HEK293T (cell line): ENCODE data around the gene RHBG.

ENCODE experiments used
- CTCF ChIA-PET: fragments of 350-600 bp; formaldehyde crosslinking; extraction: SDS; loops from one replicate; lab custom pipeline; 2021; ENCODE audit warnings: antibody characterized with exemption, inconsistent platforms; lab: Yijun Ruan, JAX
- POLR2A ChIA-PET: fragments of 350-600 bp; formaldehyde crosslinking; extraction: SDS; loops from one replicate; lab custom pipeline; 2020; ENCODE audit warnings: antibody characterized with exemption, inconsistent platforms; lab: Yijun Ruan, JAX
- DNase-seq: peaks from one replicate; pipeline ENCODE4 v3.0.0; 2012; ENCODE audit warnings: mixed read lengths; ENCODE audit errors: extremely low spot score
- ARNT ChIP-seq: fragments of 450-650 bp; IDR thresholded peaks from 2 replicates; pipeline ENCODE4 v1.6.1; 2017; ENCODE audit warnings: mild to moderate bottlenecking
- BHLHE40 ChIP-seq: fragments of 450-650 bp; IDR thresholded peaks from 2 replicates; pipeline ENCODE4 v1.6.1; 2016; ENCODE audit warnings: mild to moderate bottlenecking, moderate library complexity, borderline replicate concordance
- CTBP1 ChIP-seq: fragments of 450-650 bp; IDR thresholded peaks from 2 replicates; pipeline ENCODE4 v1.6.1; 2016; ENCODE audit warnings: borderline replicate concordance
- ELF4 ChIP-seq: fragments of 450-650 bp; IDR thresholded peaks from 2 replicates; pipeline ENCODE4 v1.6.1; 2017; ENCODE audit warnings: antibody characterized with exemption
- FOXA1 ChIP-seq: fragments of 450-650 bp; IDR thresholded peaks from 2 replicates; pipeline ENCODE4 v1.6.1; 2016; ENCODE audit warnings: mild to moderate bottlenecking
- FOXK2 ChIP-seq: fragments of 450-650 bp; IDR thresholded peaks from 2 replicates; pipeline ENCODE4 v1.6.1; 2016; ENCODE audit warnings: mild to moderate bottlenecking
- FOXM1 ChIP-seq: fragments of 450-650 bp; IDR thresholded peaks from 2 replicates; pipeline ENCODE4 v1.6.1; 2017; ENCODE audit warnings: mild to moderate bottlenecking, borderline replicate concordance
- HDGF ChIP-seq: fragments of 450-650 bp; IDR thresholded peaks from 2 replicates; pipeline ENCODE4 v1.6.1; 2017; ENCODE audit warnings: antibody characterized with exemption, borderline replicate concordance
- L3MBTL2 ChIP-seq: fragments of 450-650 bp; conservative IDR thresholded peaks from 2 replicates; pipeline ENCODE4 v1.6.1; 2016; ENCODE audit warnings: mild to moderate bottlenecking
- LEF1 ChIP-seq: fragments of 450-650 bp; IDR thresholded peaks from 2 replicates; pipeline ENCODE4 v1.6.1; 2017; ENCODE audit warnings: mild to moderate bottlenecking, borderline replicate concordance
- NFRKB ChIP-seq: fragments of 450-650 bp; IDR thresholded peaks from 2 replicates; pipeline ENCODE4 v1.6.1; 2016; ENCODE audit warnings: mild to moderate bottlenecking, moderate library complexity
- SP1 ChIP-seq: fragments of 450-650 bp; IDR thresholded peaks from 2 replicates; pipeline ENCODE4 v1.6.1; 2017
- SUZ12 ChIP-seq: fragments of 450-650 bp; IDR thresholded peaks from 2 replicates; pipeline ENCODE4 v1.6.1; 2016; ENCODE audit warnings: mild to moderate bottlenecking
- TARDBP ChIP-seq: fragments of 450-650 bp; IDR thresholded peaks from 2 replicates; pipeline ENCODE4 v1.6.1; 2016
- ZNF384 ChIP-seq: fragments of 450-650 bp; IDR thresholded peaks from 2 replicates; pipeline ENCODE4 v1.6.1; 2016
- TF ChIP-seq, protein P1 (sequence below): fragments of 450-650 bp; IDR thresholded peaks from 2 replicates; pipeline ENCODE4 v1.6.1; 2016

RHBG gene

DNA sequence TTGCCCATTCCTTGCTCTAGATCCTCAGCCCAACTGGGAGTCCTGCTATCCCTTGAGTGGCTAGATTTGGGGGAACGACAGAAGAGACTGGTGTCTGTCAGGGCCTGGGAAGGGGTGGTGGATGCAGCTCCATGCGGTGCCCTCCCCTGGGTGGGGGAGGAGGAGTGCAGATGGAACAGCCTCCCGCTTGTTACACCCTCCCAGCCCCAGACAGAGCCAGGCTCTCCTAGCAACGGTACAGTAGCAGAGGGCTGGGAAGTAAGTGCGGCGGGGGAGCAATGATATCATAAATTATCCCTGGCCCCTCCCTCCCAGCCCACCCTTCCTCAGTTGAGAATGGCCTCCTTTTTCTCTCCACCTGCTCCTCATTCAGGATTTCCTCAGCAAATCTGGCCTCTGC is 37.2 kb downstream of the RHBG start:
- ChIA-PET CTCF (interaction anchor here (1.2 kb wide), 1 partner anchor 20 kb away, joined by 3 read pairs; no protein-coding TSS in a partner anchor), POLR2A (interaction anchor here (0.9 to 1.3 kb wide), 2 partner anchors 9 to 16 kb away, joined by 3 read pairs; no protein-coding TSS in a partner anchor)
- no peak for DNase-seq
- no peak for TF ChIP-seq NFRKB
- TF ChIP-seq SUZ12 = no peak
- TF ChIP-seq FOXK2 = no peak
- TF ChIP-seq ARNT = no peak
- TF ChIP-seq, protein P1, sequence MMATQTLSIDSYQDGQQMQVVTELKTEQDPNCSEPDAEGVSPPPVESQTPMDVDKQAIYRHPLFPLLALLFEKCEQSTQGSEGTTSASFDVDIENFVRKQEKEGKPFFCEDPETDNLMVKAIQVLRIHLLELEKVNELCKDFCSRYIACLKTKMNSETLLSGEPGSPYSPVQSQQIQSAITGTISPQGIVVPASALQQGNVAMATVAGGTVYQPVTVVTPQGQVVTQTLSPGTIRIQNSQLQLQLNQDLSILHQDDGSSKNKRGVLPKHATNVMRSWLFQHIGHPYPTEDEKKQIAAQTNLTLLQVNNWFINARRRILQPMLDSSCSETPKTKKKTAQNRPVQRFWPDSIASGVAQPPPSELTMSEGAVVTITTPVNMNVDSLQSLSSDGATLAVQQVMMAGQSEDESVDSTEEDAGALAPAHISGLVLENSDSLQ = no peak
- no peak for TF ChIP-seq TARDBP
- TF ChIP-seq FOXM1 = no peak
- TF ChIP-seq BHLHE40 = no peak
- no peak for TF ChIP-seq HDGF
- no peak for TF ChIP-seq L3MBTL2
- TF ChIP-seq CTBP1 = no peak
- TF ChIP-seq LEF1 = no peak

DNA sequence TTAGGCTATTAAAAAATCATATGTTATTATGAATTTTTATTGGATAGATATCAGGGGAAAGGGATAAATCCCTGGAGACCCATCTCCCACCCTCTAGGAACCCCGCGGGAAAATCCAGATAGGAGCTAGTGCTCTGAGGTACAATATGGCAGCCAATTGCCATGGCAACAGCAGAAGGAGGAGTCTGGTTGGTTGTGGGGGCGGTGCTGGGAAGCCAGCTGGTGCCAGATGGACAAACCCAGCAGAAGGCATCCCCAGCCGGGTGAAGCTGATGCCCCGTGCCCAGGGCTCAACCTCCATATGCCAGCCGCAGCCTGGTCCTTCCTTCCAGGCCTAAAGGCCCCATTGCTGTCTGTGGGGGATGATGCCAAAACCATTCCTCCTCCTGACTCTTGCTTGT is 38.3 kb downstream of the RHBG start:
- POLR2A ChIA-PET = interaction anchor here (0.9 kb wide), 1 partner anchor 14 kb away, joined by 3 read pairs; no protein-coding TSS in a partner anchor
- TF ChIP-seq NFRKB = no peak
- TF ChIP-seq ARNT = no peak
- TF ChIP-seq FOXK2 = no peak
- no peak for TF ChIP-seq TARDBP
- no peak for TF ChIP-seq L3MBTL2
- no peak for TF ChIP-seq ZNF384
- TF ChIP-seq FOXM1 = no peak
- DNase-seq = no peak
- CTCF ChIA-PET = no interaction called here

DNA sequence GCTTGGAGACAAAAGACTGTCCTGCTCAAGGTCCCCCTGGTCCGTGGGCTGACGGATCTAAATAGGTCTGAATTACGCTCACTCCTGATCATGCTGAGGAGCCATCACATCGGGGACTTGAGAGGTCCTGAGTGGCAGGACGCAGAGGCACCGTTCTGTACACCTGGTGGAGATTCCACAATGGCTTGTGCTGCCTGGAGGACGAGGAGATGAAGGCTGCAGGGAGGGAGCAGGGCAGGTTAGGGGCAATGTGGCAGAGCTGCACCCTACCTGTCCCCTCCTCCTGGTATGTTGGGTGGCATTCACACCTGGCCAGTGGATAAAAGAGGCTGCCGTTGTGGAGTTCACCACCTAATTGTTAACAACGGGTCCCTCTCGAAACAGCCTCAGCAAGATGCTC is 38.7 kb downstream of the RHBG start:
- TF ChIP-seq FOXA1 (no peak), BHLHE40 (no peak), FOXM1 (no peak), SP1 (no peak), ZNF384 (no peak)
- ChIA-PET CTCF (no interaction called here), POLR2A (interaction anchor here (0.9 kb wide), 1 partner anchor 14 kb away, joined by 4 read pairs; no protein-coding TSS in a partner anchor)
- no peak for DNase-seq

DNA sequence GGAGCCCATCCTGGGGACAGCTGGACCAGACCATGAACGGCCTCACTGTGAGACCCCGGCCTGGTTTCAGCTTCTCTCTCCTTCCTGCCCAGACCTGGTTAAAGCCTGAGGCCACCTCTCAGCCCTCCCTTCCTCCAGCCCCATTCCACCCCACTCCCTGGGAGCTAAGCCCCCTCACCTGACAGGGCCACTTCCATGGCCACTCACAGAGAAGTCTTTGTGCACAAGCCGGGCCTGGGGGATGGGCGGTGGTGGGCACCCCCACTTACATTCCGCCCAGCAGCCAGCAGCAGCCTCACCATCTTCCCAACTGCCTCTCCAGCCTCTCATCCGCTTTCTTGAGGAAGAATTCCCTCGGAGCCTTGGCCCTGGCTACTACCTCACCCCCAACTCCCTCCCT is 40.4 kb downstream of the RHBG start:
- CTCF ChIA-PET = no interaction called here

DNA sequence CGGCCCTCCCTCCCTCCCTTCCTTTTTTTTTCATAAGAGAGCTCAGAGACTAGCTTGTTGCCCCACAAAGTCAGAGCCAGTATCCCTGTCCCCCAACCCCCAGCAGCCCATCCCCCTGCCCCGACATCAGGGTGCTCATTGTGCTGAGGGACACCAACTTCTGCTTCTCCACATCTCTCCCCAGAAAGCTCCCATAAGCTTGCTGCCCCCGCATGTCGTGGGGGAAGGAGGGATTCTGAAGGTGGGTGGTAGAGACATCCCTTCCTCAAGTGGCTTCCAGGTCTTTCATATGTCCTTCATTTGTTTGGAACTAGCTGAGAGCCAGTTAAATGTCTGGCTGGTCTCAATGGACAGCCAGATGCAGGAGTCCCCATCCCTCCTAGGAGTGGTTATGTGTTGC is 41.2 kb downstream of the RHBG start:
- no peak for DNase-seq
- ChIA-PET CTCF (interaction anchor here (1.0 kb wide), 1 partner anchor 36 kb away, joined by 6 read pairs; no protein-coding TSS in a partner anchor), POLR2A (no interaction called here)
- TF ChIP-seq CTBP1 = no peak

More for the DNA sequence above, 40.4 kb downstream of the RHBG start:
- POLR2A ChIA-PET = interaction anchor here (0.7 kb wide), 1 partner anchor 13 kb away, joined by 3 read pairs; no protein-coding TSS in a partner anchor
- TF ChIP-seq, protein P1 = no peak
- no peak for TF ChIP-seq SUZ12
- TF ChIP-seq ELF4 = no peak
- no peak for TF ChIP-seq BHLHE40
- TF ChIP-seq ARNT = no peak
- no peak for TF ChIP-seq NFRKB
- TF ChIP-seq FOXA1 = no peak
- no peak for TF ChIP-seq L3MBTL2
- no peak for TF ChIP-seq FOXK2
- TF ChIP-seq CTBP1 = no peak
- TF ChIP-seq SP1 = no peak
- no peak for DNase-seq

DNA sequence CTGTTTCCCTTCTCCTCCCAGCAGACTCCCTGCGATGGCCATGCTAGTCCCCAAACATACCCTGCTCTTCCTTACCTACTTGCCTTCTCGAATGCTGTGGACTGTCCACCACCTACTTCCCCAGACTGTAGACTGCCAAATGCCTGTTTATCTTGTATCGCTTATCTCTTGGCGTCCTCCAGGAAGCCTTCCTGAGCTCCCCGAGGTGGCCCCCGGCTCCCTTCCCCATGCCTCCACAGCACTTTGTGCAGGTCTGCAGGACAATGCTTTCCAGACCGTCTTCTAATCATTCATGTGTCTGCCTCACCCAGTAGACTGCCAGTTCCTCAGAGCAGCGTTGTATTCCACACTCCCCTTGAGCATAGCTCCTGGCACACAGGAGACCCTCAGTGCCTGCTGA is 41.7 kb downstream of the RHBG start:
- DNase-seq = no peak
- ChIA-PET CTCF (interaction anchor here (1.0 kb wide), 1 partner anchor 36 kb away, joined by 6 read pairs; no protein-coding TSS in a partner anchor), POLR2A (no interaction called here)
- TF ChIP-seq CTBP1 (no peak), HDGF (no peak), NFRKB (no peak), ARNT (no peak), ELF4 (no peak), FOXK2 (no peak), L3MBTL2 (no peak), LEF1 (no peak), BHLHE40 (no peak), SUZ12 (no peak), FOXA1 (no peak), FOXM1 (no peak), ZNF384 (no peak), TARDBP (no peak), SP1 (no peak)
- TF ChIP-seq, protein P1 = no peak
